Ishikawa (cell line): ENCODE measurements around the gene CARD11.

Experiments
- CEBPB ChIP-seq: IDR thresholded peaks from 2 replicates; pipeline ENCODE4 v1.6.1; 2012
- CREB1 ChIP-seq: IDR thresholded peaks from 2 replicates; pipeline ENCODE4 v1.6.1; 2012; ENCODE audit warnings: low read depth
- EGR1 ChIP-seq: IDR thresholded peaks from 2 replicates; pipeline ENCODE4 v1.6.1; 2012
- EP300 ChIP-seq: IDR thresholded peaks from 2 replicates; pipeline ENCODE4 v1.6.1; 2012; ENCODE audit warnings: borderline replicate concordance
- FOXM1 ChIP-seq: IDR thresholded peaks from 2 replicates; pipeline ENCODE4 v1.6.1; 2012; ENCODE audit warnings: low read depth, borderline replicate concordance
- NFIC ChIP-seq: IDR thresholded peaks from 2 replicates; pipeline ENCODE4 v1.6.1; 2012
- RAD21 ChIP-seq: IDR thresholded peaks from 2 replicates; pipeline ENCODE4 v1.6.1; 2012; ENCODE audit warnings: low read depth
- TAF1 ChIP-seq: IDR thresholded peaks from 2 replicates; pipeline ENCODE4 v1.6.1; 2012; ENCODE audit warnings: low read depth, mild to moderate bottlenecking
- TCF12 ChIP-seq: IDR thresholded peaks from 2 replicates; pipeline ENCODE4 v1.6.1; 2012; ENCODE audit warnings: low read depth
- TEAD4 ChIP-seq: IDR thresholded peaks from 2 replicates; pipeline ENCODE4 v1.6.1; 2012
- USF1 ChIP-seq: IDR thresholded peaks from 2 replicates; pipeline ENCODE4 v1.6.1; 2012
- YY1 ChIP-seq: IDR thresholded peaks from 2 replicates; pipeline ENCODE4 v1.6.1; 2012; ENCODE audit warnings: low read depth
- ZBTB7A ChIP-seq: IDR thresholded peaks from 2 replicates; pipeline ENCODE4 v1.6.1; 2012; ENCODE audit warnings: low read depth
- TF ChIP-seq, protein P1 (sequence below): IDR thresholded peaks from 2 replicates; pipeline ENCODE4 v1.6.1; 2012; ENCODE audit warnings: low read depth, mild to moderate bottlenecking
- TF ChIP-seq, protein P2 (sequence below): IDR thresholded peaks from 2 replicates; pipeline ENCODE4 v1.6.1; 2012

Gene CARD11

GRCh38 chr7:2860627-2861133, 183.0 kb downstream of the CARD11 start:
- TF ChIP-seq ZBTB7A, result no peak
- no peak for TF ChIP-seq TAF1
- TF ChIP-seq EP300, result no peak
- TF ChIP-seq USF1, result no peak
- TF ChIP-seq, protein P1, sequence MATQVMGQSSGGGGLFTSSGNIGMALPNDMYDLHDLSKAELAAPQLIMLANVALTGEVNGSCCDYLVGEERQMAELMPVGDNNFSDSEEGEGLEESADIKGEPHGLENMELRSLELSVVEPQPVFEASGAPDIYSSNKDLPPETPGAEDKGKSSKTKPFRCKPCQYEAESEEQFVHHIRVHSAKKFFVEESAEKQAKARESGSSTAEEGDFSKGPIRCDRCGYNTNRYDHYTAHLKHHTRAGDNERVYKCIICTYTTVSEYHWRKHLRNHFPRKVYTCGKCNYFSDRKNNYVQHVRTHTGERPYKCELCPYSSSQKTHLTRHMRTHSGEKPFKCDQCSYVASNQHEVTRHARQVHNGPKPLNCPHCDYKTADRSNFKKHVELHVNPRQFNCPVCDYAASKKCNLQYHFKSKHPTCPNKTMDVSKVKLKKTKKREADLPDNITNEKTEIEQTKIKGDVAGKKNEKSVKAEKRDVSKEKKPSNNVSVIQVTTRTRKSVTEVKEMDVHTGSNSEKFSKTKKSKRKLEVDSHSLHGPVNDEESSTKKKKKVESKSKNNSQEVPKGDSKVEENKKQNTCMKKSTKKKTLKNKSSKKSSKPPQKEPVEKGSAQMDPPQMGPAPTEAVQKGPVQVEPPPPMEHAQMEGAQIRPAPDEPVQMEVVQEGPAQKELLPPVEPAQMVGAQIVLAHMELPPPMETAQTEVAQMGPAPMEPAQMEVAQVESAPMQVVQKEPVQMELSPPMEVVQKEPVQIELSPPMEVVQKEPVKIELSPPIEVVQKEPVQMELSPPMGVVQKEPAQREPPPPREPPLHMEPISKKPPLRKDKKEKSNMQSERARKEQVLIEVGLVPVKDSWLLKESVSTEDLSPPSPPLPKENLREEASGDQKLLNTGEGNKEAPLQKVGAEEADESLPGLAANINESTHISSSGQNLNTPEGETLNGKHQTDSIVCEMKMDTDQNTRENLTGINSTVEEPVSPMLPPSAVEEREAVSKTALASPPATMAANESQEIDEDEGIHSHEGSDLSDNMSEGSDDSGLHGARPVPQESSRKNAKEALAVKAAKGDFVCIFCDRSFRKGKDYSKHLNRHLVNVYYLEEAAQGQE, result no peak
- TF ChIP-seq RAD21, result no peak
- TF ChIP-seq EGR1, result no peak
- TF ChIP-seq FOXM1, result no peak
- TF ChIP-seq, protein P2, sequence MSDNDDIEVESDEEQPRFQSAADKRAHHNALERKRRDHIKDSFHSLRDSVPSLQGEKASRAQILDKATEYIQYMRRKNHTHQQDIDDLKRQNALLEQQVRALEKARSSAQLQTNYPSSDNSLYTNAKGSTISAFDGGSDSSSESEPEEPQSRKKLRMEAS, result no peak
- no peak for TF ChIP-seq NFIC
- TF ChIP-seq TEAD4, result no peak
- TF ChIP-seq YY1, result no peak
- no peak for TF ChIP-seq TCF12
- no peak for TF ChIP-seq CEBPB
- no peak for TF ChIP-seq CREB1

- TF ChIP-seq ZBTB7A (no peak), YY1 (no peak), CEBPB (no peak), EGR1 (no peak), USF1 (no peak), EP300 (no peak), CREB1 (no peak), TAF1 (no peak), RAD21 (no peak), TEAD4 (no peak)
These were observed 183.7 kb downstream of the CARD11 start for GRCh38 chr7:2859952-2860351.

DNA sequence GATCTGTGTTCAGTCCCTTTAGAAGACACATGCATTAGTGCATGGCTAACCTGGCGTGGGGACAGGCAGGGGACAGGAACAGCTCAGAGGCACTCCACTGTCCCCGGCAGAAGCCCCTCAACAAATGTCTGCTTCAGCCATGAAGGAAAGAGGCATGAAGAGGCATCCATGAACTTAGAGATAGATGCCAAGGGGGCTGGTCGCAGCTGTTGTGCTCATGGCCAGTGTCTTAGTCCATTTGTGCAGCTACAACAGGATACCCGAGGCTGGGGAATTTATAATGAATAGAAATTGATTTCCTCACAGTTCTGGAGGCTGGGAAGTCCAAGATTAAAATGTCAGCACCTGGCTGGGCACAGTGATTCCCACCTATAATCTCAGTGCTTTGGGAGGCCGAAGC, 185.0 kb downstream of the CARD11 start:
- TF ChIP-seq RAD21 (no peak), EP300 (no peak), TCF12 (no peak), CREB1 (no peak), TAF1 (no peak), YY1 (no peak), TEAD4 (no peak), CEBPB (no peak), NFIC (no peak), EGR1 (no peak), USF1 (no peak), ZBTB7A (no peak), FOXM1 (no peak)
- TF ChIP-seq, protein P1, result no peak
- TF ChIP-seq, protein P2, result no peak

DNA sequence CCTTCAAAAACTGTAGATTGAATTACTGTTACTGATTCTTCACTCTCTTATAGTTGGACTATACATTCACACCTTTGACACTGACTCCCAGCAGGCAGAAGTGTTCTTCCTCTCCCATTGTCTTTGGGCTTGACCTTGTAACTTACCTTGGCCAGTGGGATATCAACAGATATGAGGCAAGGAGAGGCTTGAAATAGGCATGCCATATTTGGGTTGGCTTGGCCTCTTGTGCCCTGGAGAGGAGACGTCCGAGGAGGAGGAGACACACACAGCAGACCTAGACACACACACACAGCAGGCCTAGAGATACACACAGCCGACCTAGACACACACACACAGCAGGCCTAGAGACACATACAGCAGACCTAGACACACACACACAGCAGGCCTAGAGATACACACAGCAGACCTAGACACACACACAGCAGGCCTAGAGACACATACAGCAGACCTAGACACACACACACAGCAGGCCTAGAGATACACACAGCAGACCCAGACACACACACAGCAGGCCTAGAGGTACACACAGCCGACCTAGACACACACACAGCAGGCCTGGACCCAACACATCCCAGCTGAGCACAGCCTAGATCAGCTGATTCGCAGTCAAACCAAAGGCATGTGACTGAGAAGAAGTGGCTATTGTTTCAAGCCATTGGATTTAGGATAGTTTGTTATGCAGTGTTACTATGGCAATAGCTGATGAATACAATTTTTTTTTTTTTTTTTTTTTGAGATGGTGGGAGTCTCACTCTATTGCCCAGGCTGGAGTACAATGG, 187.1 kb downstream of the CARD11 start:
- no peak for TF ChIP-seq CREB1
- 0 out of 2 replicates have a peak, but pooled peaks have one; percentile 16 for TF ChIP-seq USF1
